GM10847 (cell line): ENCODE results near the gene ERICH4.

Source experiments
- POLR2A ChIP-seq: IDR thresholded peaks from 2 replicates; pipeline ENCODE4 v1.6.1; 2011; ENCODE audit not compliant: insufficient read length; ENCODE audit errors: extremely low read depth

The ERICH4 gene

GRCh38 chr19:41479757-41480191 lies 36.8 kb downstream of the ERICH4 start:
- no peak for TF ChIP-seq POLR2A

GRCh38 chr19:41480336-41480735 lies 37.4 kb downstream of the ERICH4 start:
- TF ChIP-seq POLR2A: no peak

GRCh38 chr19:41484822-41485221 lies 41.9 kb downstream of the ERICH4 start:
- TF ChIP-seq POLR2A: no peak

GRCh38 chr19:41492843-41493242 lies 49.9 kb downstream of the ERICH4 start:
- no peak for TF ChIP-seq POLR2A
